Measurements from ENCODE around the gene C1orf198.

The C1orf198 gene

DNA sequence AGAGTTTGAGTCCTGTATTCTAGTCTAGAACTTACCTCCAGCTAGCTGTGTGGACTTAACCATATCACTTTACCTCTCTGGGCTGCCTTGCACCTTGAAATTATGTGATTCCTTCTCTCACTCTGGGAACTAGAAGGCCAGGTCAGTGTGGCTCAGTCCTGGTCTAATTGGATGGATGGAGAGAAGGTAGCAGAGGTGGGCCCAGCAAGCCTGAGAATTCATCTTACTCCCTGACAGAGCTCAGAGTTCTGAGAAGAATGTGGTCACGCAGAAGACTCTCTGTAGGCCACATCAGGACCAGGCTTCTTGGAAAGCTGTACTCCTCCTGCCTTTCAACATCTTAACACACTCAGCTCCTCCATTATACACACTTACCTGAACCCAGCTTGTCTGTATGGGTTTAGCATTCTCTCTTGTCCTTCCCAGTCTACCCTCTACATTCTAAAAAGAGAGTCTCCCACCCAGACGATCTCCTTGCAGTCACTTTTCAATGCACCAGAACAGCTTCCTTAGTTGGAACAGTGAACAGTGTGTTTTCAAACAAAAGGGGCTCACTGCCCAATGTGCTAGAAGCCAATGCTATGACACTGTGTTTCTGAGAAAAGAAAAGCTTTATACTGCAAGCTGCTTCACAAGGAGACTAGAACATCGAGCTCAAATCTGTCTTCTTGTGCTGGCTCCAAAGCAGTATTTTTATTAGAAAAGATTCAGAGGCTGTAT, 60.6 kb downstream of the C1orf198 start:
- CTCF ChIA-PET = interaction anchor here (0.9 to 5.3 kb wide), 5 partner anchors 10 to 403 kb away, joined by 3 to 48 read pairs (median 4); no protein-coding TSS in a partner anchor
- no peak overlapping the region for H3K4me3 ChIP-seq (ENCODE audit: low read depth, low read length)
- no peak for TF ChIP-seq CTCF (IDR thresholded peaks at IDR 0.05; ENCODE audit: insufficient read depth, low read length, missing control alignments)
- DNase-seq (ENCODE audit: low read depth, low spot score) = no peak
- POLR2A ChIA-PET = no interaction called here

- ChIA-PET CTCF (interaction anchor here (1.5 to 5.3 kb wide), 3 partner anchors 9 to 403 kb away, joined by 3 to 48 read pairs (median 8); no protein-coding TSS in a partner anchor), POLR2A (no interaction called here)
- TF ChIP-seq CTCF (IDR thresholded peaks at IDR 0.05; ENCODE audit: insufficient read depth, low read length, missing control alignments) = no peak
- H3K4me3 ChIP-seq (ENCODE audit: low read depth, low read length) = no peak overlapping the region
- DNase-seq (ENCODE audit: low read depth, low spot score) = no peak
Measured at GRCh38 chr1:230807029-230807428, 61.3 kb downstream of the C1orf198 start.

GRCh38 chr1:230806552-230806951, 61.8 kb downstream of the C1orf198 start:
- no peak for TF ChIP-seq CTCF (IDR thresholded peaks at IDR 0.05; ENCODE audit: insufficient read depth, low read length, missing control alignments)
- POLR2A ChIA-PET = no interaction called here

GRCh38 chr1:230804396-230804795, 63.9 kb downstream of the C1orf198 start:
- ChIA-PET CTCF (interaction anchor here (4.0 to 11.3 kb wide), 3 partner anchors 7 to 406 kb away, joined by 26 to 261 read pairs (median 48); no protein-coding TSS in a partner anchor), POLR2A (no interaction called here)
- DNase-seq (ENCODE audit: low read depth, low spot score) = no peak
- TF ChIP-seq CTCF (IDR thresholded peaks at IDR 0.05; ENCODE audit: insufficient read depth, low read length, missing control alignments) = no peak
- H3K4me3 ChIP-seq (ENCODE audit: low read depth, low read length) = no peak overlapping the region

More at GRCh38 chr1:230806552-230806951, 61.8 kb downstream of the C1orf198 start:
- CTCF ChIA-PET = interaction anchor here (1.5 to 5.3 kb wide), 2 partner anchors 9 to 99 kb away, joined by 3 to 48 read pairs; no protein-coding TSS in a partner anchor
- H3K4me3 ChIP-seq (ENCODE audit: low read depth, low read length) = no peak overlapping the region
- no peak for DNase-seq (ENCODE audit: low read depth, low spot score)

GRCh38 chr1:230800891-230801840, 67.2 kb downstream of the C1orf198 start:
- TF ChIP-seq CTCF (IDR thresholded peaks at IDR 0.05; ENCODE audit: insufficient read depth, low read length, missing control alignments) = no peak
- DNase-seq (ENCODE audit: low read depth, low spot score) = no peak
- no peak overlapping the region for H3K4me3 ChIP-seq (ENCODE audit: low read depth, low read length)
- ChIA-PET CTCF (interaction anchor here (1.1 to 11.3 kb wide), 4 partner anchors 15 to 409 kb away, joined by 3 to 261 read pairs (median 16); no protein-coding TSS in a partner anchor), POLR2A (no interaction called here)

All from AG04449 (cell line).